Measurements from ENCODE around the gene UNKL. TPM values are rescaled to one million over a fixed set of nuclear protein-coding genes. Genes with fewer than 3 reads are reported as not detected.

UNKL gene
- total and polyA plus RNA-seq, 2 of the 8 experiments (the other 6 are each of a cell fraction or from before 2014, with no cell fraction given) = 25.1 to 31.8 TPM

DNA sequence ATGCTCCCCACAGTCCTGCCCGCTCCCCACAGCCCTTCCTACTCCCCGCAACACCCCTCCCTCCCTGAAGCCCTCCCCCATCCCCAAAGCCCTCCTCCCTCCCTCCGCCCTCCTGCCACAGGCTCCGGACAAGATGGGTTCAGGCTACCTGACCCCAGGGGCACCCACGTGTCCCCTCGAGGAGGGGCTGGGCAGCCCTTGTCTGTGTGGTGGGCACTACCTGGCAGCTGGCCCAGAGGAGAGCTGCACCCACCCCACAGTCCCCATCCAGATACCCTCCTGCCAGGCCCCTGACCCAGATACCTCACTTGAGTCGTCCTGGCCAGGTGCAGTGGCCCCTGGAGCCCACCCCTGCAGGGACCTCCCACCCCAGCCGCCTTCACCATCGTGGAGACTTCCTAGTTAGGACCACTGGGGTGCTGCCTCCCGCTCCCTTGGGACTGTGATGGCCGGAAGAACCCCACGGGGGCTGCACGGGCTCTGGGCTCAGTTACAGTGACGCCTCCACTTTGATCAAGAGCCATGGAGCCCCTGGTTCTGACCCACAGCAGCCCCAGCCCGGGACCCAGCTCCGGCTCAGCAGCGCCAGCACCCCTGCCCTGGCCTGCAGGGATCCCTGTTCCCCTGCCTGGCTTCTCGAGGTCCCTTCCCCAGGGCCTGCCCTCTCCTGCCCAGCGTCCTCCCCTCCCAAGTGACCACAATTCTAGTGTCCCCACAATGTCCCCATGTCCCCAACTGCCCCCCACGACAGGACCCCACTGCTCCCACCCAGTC, 17.2 kb upstream of the UNKL start:
- WGBS, 2 experiments (ENCODE audit: extremely low coverage in 1 of 2, insufficient coverage in 1 of 2, insufficient read length in 1 of 2, insufficient replicate concordance in 2 of 2, low coverage in 1 of 2, low lambda C conversion rate in 2 of 2, missing lambda C conversion rate in 1 of 2) = 86% methylated on average over 15 of the region's 20 CpGs; no CpG with 5 or more reads in 1 of the 2 experiments
- Histone ChIP-seq H3K14ac (ENCODE audit: insufficient read length) (no peak overlapping the region), H2BK20ac (ENCODE audit: low read length) (no peak overlapping the region), H3K4ac (replicated peaks; ENCODE audit: insufficient read length, low read depth, low read length) (no peak overlapping the region), H4K91ac (replicated peaks; ENCODE audit: insufficient read length, low read length) (no peak overlapping the region), H3K4me1 (replicated peaks in 1 of 4; ENCODE audit: control insufficient read depth in 3 of 4, insufficient read depth in 4 of 4, low read length in 3 of 4) (no peaks in the 10 kb centered on the region; a peak in 2 of 7 replicates), H4K8ac (ENCODE audit: extremely low read depth, insufficient read depth, low read length) (peak overlapping the region; percentile 39; the same call in 1 of the 2 replicates), H3K4me3 (ENCODE audit: extremely low read depth in 1 of 4, insufficient read depth in 2 of 4, low read depth in 3 of 4, low read length in 4 of 4) (no peak overlapping the region), H3K79me2 (ENCODE audit: control insufficient read depth in 1 of 2, insufficient read depth in 2 of 2, low read length in 2 of 2) (no peaks in the 10 kb centered on the region), H2BK12ac (ENCODE audit: low read depth, low read length) (no peak overlapping the region), H3K27me3 (replicated peaks in 1 of 4; ENCODE audit: control insufficient read depth in 3 of 4, extremely low read depth in 1 of 4, insufficient read depth in 3 of 4, low read length in 3 of 4) (no peaks in the 10 kb centered on the region), H3K23ac (ENCODE audit: insufficient read length) (no peak overlapping the region), H2BK5ac (ENCODE audit: low read depth, low read length) (no peak overlapping the region), H3K4me2 (ENCODE audit: insufficient read depth in 1 of 2, low read depth in 2 of 2, low read length in 2 of 2) (no peak overlapping the region), H2BK15ac (ENCODE audit: low read length) (no peak overlapping the region), H3K27ac (ENCODE audit: low read depth, low read length) (no peak overlapping the region), H4K20me1 (replicated peaks in 1 of 2; ENCODE audit: control insufficient read depth in 1 of 2, insufficient read depth in 2 of 2, low read length in 2 of 2) (no peaks in the 10 kb centered on the region), H3K79me1 (ENCODE audit: low read depth, low read length) (no peaks in the 10 kb centered on the region), H4K5ac (ENCODE audit: insufficient read length, low read depth, low read length) (no peak overlapping the region), H3K9me3 (ENCODE audit: insufficient read depth in 2 of 2, low read depth in 1 of 2, low read length in 1 of 2) (no peaks in the 10 kb centered on the region), H2BK120ac (replicated peaks; ENCODE audit: low read depth, low read length) (no peak overlapping the region), H3K18ac (ENCODE audit: extremely low read depth, low read length) (no peak overlapping the region), H2AK5ac (ENCODE audit: low read depth, low read length) (no peak overlapping the region), H3K36me3 (ENCODE audit: control insufficient read depth in 2 of 4, insufficient read depth in 4 of 4, low read length in 3 of 4) (no peaks in the 10 kb centered on the region), H2AFZ (ENCODE audit: low read length) (no peak overlapping the region), H3K9ac (replicated peaks in 1 of 4; ENCODE audit: extremely low read depth in 1 of 4, low read depth in 3 of 4, low read length in 3 of 4) (no peak overlapping the region), H3K23me2 (ENCODE audit: low read depth, low read length) (no peaks in the 10 kb centered on the region), H3K56ac (replicated peaks; ENCODE audit: insufficient read length, low read depth, low read length) (no peak overlapping the region)
- TF ChIP-seq, protein P1, sequence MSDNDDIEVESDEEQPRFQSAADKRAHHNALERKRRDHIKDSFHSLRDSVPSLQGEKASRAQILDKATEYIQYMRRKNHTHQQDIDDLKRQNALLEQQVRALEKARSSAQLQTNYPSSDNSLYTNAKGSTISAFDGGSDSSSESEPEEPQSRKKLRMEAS (IDR thresholded peaks at IDR 0.05) = no peak
- TF ChIP-seq RNF2 (IDR thresholded peaks at IDR 0.05; ENCODE audit: borderline replicate concordance, low read depth, low read length, missing control alignments, poor library complexity, severe bottlenecking) (no peak), HDAC6 (IDR thresholded peaks at IDR 0.05; ENCODE audit: low read depth, low read length) (no peak), TCF12 (IDR thresholded peaks at IDR 0.05; ENCODE audit: low read depth, low read length) (no peak)
- TF ChIP-seq, protein P2, sequence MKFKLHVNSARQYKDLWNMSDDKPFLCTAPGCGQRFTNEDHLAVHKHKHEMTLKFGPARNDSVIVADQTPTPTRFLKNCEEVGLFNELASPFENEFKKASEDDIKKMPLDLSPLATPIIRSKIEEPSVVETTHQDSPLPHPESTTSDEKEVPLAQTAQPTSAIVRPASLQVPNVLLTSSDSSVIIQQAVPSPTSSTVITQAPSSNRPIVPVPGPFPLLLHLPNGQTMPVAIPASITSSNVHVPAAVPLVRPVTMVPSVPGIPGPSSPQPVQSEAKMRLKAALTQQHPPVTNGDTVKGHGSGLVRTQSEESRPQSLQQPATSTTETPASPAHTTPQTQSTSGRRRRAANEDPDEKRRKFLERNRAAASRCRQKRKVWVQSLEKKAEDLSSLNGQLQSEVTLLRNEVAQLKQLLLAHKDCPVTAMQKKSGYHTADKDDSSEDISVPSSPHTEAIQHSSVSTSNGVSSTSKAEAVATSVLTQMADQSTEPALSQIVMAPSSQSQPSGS (IDR thresholded peaks at IDR 0.05; ENCODE audit: low read length) = no peak
- ChIA-PET CTCF (ENCODE audit: partially characterized antibody) (interaction anchor here (1.0 to 1.5 kb wide), 6 partner anchors 12 to 453 kb away, joined by 3 to 5 read pairs (median 3); partner anchors contain the start of gene CCDC154), POLR2A (ENCODE audit: partially characterized antibody) (interaction anchor here (0.8 to 3.4 kb wide), 5 partner anchors 11 to 78 kb away, joined by 3 to 18 read pairs (median 3); partner anchors contain the start of genes CCDC154 and UQCC4)
- no peak for FAIRE-seq
- no peak for DNase-seq (ENCODE audit: low read depth in 1 of 2, low spot score in 2 of 2)
